Lower lobe of right lung (tissue), 2 donors: ENCODE results near the gene PCSK9. TPM values are rescaled to one million over a fixed set of nuclear protein-coding genes. Genes with fewer than 3 reads are reported as not detected.

Experiments
- ATAC-seq, 2 donors: fragments of 200-7000 bp; cut with Tn5 transposase; one replicate each; pipeline ENCODE4 v1.9.1; 2020 to 2022; ENCODE audit warnings: mild to moderate bottlenecking in 2 of 2, moderate library complexity in 2 of 2
- DNase-seq: peaks from one replicate; pipeline ENCODE4 v3.0.0-alpha.2; 2020
- H3K27ac ChIP-seq: fragments of 200-600 bp; one replicate; pipeline ENCODE4 v1.8.0; 2022
- H3K27me3 ChIP-seq: fragments of 200-600 bp; one replicate; pipeline ENCODE4 v1.8.0; 2022; ENCODE audit warnings: low read depth
- H3K36me3 ChIP-seq: fragments of 200-600 bp; one replicate; pipeline ENCODE4 v1.8.0; 2022; ENCODE audit warnings: mild to moderate bottlenecking
- H3K4me1 ChIP-seq: fragments of 200-600 bp; one replicate; pipeline ENCODE4 v1.8.0; 2022
- H3K4me3 ChIP-seq: fragments of 200-600 bp; one replicate; pipeline ENCODE4 v1.8.0; 2022; ENCODE audit warnings: mild to moderate bottlenecking
- H3K9me3 ChIP-seq: fragments of 200-600 bp; one replicate; pipeline ENCODE4 v1.8.0; 2022
- CTCF ChIP-seq: fragments of 200-600 bp; IDR thresholded peaks from one replicate; pipeline ENCODE4 v1.8.0; 2022; ENCODE audit warnings: antibody characterized with exemption, mild to moderate bottlenecking
- intact Hi-C: fragments of 100-400 bp; cut with DNase I; formaldehyde crosslinking; loops from one replicate; pipeline ENCODE4 v1.11.0; 2022
- total RNA-seq: library from RNA; stranded (reverse); fragmentation: NEBNext Ultra II Directional; extraction: Animal tissue kit (Norgen Biotek cat#: 25700); gene quantifications from one replicate; pipeline ENCODE4 v1.2.1, GENCODE V29; 2021
- donor health status: DM: no; HTN: yes; CAD: no; lungs with severe emphysema.

The PCSK9 gene
- total RNA-seq, 1 donor from 2014 or later = 25.7 TPM

GRCh38 chr1:54994355-54994990 is 44.9 kb upstream of the PCSK9 start:
- peaks cover 11% of the 10 kb centered on the region for H3K4me1 ChIP-seq
- H3K27ac ChIP-seq = no peak overlapping the region
- ATAC-seq (no peak), DNase-seq (no peak)
- intact Hi-C loops = no loop called here
- H3K36me3 ChIP-seq = no peaks in the 10 kb centered on the region
- H3K9me3 ChIP-seq = no peaks in the 10 kb centered on the region
- peaks cover 35% of the 10 kb centered on the region for H3K27me3 ChIP-seq
- H3K4me3 ChIP-seq = no peak overlapping the region
- TF ChIP-seq CTCF = no peak

GRCh38 chr1:54995013-54995760 is 44.2 kb upstream of the PCSK9 start:
- Histone ChIP-seq H3K27ac (no peak overlapping the region), H3K36me3 (no peaks in the 10 kb centered on the region), H3K9me3 (no peaks in the 10 kb centered on the region), H3K4me1 (peaks cover 11% of the 10 kb centered on the region), H3K27me3 (peaks cover 35% of the 10 kb centered on the region), H3K4me3 (no peak overlapping the region)
- ATAC-seq (no peak), DNase-seq (no peak)
- TF ChIP-seq CTCF = no peak
- intact Hi-C loops = no loop called here

- Histone ChIP-seq H3K4me3 (no peak overlapping the region), H3K27me3 (peaks cover 35% of the 10 kb centered on the region), H3K36me3 (no peaks in the 10 kb centered on the region), H3K9me3 (no peaks in the 10 kb centered on the region), H3K27ac (no peak overlapping the region), H3K4me1 (peaks cover 11% of the 10 kb centered on the region)
- no peak for DNase-seq
- no peak for TF ChIP-seq CTCF
- no peak for ATAC-seq
- intact Hi-C loops = no loop called here
Observed at GRCh38 chr1:54995835-54996234, 43.5 kb upstream of the PCSK9 start.

- peak; percentile 78 for TF ChIP-seq CTCF
- ATAC-seq = peak; percentile 88 to 93
- Histone ChIP-seq H3K4me3 (no peak overlapping the region), H3K4me1 (peaks cover 11% of the 10 kb centered on the region), H3K27ac (no peak overlapping the region), H3K27me3 (peaks cover 35% of the 10 kb centered on the region), H3K9me3 (no peaks in the 10 kb centered on the region), H3K36me3 (no peaks in the 10 kb centered on the region)
- intact Hi-C loops = no loop called here
- DNase-seq = peak; percentile 80
Observed at GRCh38 chr1:54996359-54996868, 42.9 kb upstream of the PCSK9 start.

GRCh38 chr1:54996869-54997710 is 42.3 kb upstream of the PCSK9 start:
- intact Hi-C loops = no loop called here
- H3K27me3 ChIP-seq = peaks cover 35% of the 10 kb centered on the region

More at GRCh38 chr1:54996869-54997710, 42.3 kb upstream of the PCSK9 start:
- peaks cover 11% of the 10 kb centered on the region for H3K4me1 ChIP-seq
- no peak for DNase-seq
- H3K4me3 ChIP-seq = no peak overlapping the region
- no peak overlapping the region for H3K27ac ChIP-seq
- H3K9me3 ChIP-seq = no peaks in the 10 kb centered on the region
- H3K36me3 ChIP-seq = no peaks in the 10 kb centered on the region
- ATAC-seq = peak; percentile 33 to 59
- TF ChIP-seq CTCF = no peak
